NOMO-1 treated with DMSO at 0.1 percent for 48 hours (cell line): ENCODE measurements around the gene ARL3.
"Not testable (repeated sequence)": the region's sequence is repeated elsewhere in the genome, so short reads cannot be mapped to it uniquely, and the experiment has no call there.

Experiments
- DNase-seq: peaks from one replicate; lab custom pipeline; 2025; ENCODE audit not compliant: unreplicated experiment; lab: John Stamatoyannopoulos, UW

ARL3 gene

GRCh38 chr10:102713814-102714620, at the start of gene ARL3:
Gene ARL3, minus strand, starts transcription at chr10:102714397. Its CDS starts 122 bp downstream, at chr10:102714275.
- DNase-seq, result peak; percentile 98

- no peak for DNase-seq
Observed at GRCh38 chr10:102763037-102763607, 48.9 kb upstream of the ARL3 start.

- no peak for DNase-seq
Observed at GRCh38 chr10:102762401-102763015, 48.3 kb upstream of the ARL3 start.

GRCh38 chr10:102761981-102762380, 47.8 kb upstream of the ARL3 start:
- DNase-seq, result no peak

GRCh38 chr10:102759497-102760210, 45.5 kb upstream of the ARL3 start:
- DNase-seq, result no peak

- not testable (repeated sequence) for DNase-seq
Observed at GRCh38 chr10:102758933-102759262, 44.7 kb upstream of the ARL3 start.

- no peak for DNase-seq
Observed at GRCh38 chr10:102758240-102758932, 44.2 kb upstream of the ARL3 start.

GRCh38 chr10:102757323-102757722, 43.1 kb upstream of the ARL3 start:
- DNase-seq, result no peak

- DNase-seq, result no peak
Observed at GRCh38 chr10:102753718-102754117, 39.5 kb upstream of the ARL3 start.

- peak; percentile 63 for DNase-seq
Observed at GRCh38 chr10:102752934-102753664, 38.9 kb upstream of the ARL3 start.

GRCh38 chr10:102752266-102752930, 38.2 kb upstream of the ARL3 start:
- DNase-seq, result no peak

GRCh38 chr10:102745157-102745556, 31.0 kb upstream of the ARL3 start:
- no peak for DNase-seq

GRCh38 chr10:102744374-102745051, 30.3 kb upstream of the ARL3 start:
- DNase-seq, result no peak

- peak; percentile 99 for DNase-seq
Observed at GRCh38 chr10:102743588-102744373, 29.6 kb upstream of the ARL3 start, which contains the start of gene WBP1L. Gene WBP1L, plus strand, starts transcription at chr10:102743948. Its CDS starts 106 bp downstream, at chr10:102744054.

GRCh38 chr10:102743078-102743587, 28.9 kb upstream of the ARL3 start:
- DNase-seq, result no peak

GRCh38 chr10:102742313-102742712, 28.1 kb upstream of the ARL3 start:
- DNase-seq, result not testable (repeated sequence)

GRCh38 chr10:102741726-102742237, 27.6 kb upstream of the ARL3 start:
- no peak for DNase-seq

- DNase-seq, result no peak
Observed at GRCh38 chr10:102740229-102740628, 26.0 kb upstream of the ARL3 start.
